GM19351 (cell line): ENCODE measurements around the gene GPATCH2.
"Not testable (repeated sequence)": the region's sequence is repeated elsewhere in the genome, so short reads cannot be mapped to it uniquely, and the experiment has no call there.

ENCODE experiments used
- ATAC-seq: cut with Tn5 transposase; IDR thresholded peaks from one replicate; pipeline ENCODE4 v1.9.1; 2021; ENCODE audit warnings: mild to moderate bottlenecking, moderate library complexity; ENCODE audit not compliant: unreplicated experiment

Gene GPATCH2

DNA sequence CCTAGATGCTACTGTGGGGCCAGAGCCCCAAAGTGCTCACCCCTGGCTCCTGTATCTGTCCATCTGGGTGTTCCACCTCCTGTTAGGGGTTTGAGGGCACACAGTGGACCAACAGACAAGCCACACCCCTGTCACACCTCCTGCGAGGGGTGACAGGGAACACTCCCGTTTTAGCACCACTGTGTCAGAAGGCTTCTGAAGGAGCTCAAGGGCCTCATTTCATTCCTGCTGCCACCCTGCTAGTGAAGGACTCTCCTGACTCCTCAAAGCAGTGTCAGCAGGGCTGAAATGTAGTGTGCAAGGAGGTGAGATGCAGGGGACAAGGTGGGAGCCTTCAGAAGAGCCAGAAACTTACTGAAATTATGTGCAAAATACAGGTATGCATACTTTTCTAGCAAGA lies 174.6 kb downstream of the GPATCH2 start:
- no peak for ATAC-seq

DNA sequence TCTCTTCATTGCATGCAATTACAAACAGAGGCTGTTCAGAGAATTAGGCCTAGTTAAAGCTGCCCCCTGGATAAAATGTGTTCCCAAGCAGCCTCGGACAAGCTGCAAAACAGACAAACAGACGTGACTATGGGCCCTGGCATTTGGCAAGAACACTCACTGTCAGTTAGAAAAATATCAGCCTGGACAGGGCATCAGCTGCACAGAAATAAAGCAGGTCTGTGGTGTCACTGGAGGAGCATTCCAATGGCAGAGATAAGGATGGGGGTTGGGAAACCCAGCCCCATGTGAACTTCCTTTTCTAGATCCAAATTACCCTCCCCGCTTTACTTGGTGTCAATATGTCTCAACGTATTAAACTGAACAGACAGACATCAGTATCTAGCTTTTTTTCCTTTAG lies 177.1 kb downstream of the GPATCH2 start:
- ATAC-seq: no peak

DNA sequence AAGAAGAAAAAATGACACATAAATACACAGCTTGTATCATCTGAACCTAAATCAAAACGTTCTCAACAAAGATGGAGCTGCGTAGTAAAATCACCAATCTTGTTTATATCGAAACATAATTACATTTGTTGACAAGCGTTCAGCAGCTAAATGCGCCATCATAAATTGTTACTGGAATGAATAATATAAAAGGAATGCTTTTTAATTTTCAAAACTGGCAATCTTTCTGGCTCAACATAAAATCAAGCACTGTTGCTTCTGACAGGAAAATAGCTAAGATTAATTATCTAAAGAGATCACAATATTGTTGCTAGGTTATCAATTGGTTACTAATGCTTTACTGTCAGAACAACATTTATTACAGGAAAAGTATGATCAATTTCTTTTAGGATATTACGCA lies 181.5 kb downstream of the GPATCH2 start:
- no peak for ATAC-seq

DNA sequence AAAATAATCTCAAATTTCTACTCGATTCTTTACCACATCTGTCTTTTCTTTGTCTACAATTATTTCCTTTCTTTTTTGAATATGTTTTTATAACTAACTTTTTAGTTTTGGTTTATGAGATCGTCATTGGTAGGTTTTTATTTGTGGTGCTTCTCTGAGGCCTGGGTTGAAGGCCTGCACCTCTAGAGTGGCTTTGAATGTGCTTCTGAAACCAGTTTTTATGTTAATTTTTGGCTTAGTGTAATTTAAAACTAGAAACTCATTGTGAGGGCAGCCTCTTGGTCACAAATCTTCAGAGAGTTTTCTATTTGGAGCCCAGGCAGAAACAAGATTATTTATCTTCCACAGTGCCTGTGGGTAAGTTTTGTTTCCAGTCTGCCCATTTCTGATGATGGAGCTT lies 187.0 kb downstream of the GPATCH2 start:
- ATAC-seq: no peak

DNA sequence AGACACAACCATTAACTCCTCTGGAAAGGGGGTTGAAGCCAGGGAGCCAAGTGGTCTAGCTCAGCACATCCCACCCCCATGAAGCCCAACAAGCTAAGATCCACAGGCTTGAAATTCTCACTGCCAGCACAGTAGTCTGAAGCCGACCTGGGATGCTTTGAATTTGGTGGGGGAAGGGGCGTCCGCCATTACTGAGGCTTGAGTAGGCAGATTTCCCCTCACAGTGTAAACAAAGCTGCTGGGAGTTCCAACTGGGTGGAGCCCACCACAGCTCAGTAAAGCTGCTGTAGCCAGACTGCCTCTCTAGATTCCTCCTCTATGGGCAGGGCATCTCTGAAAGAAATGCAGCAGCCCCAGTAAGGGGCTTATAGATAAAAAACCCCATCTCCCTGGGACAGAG lies 193.5 kb downstream of the GPATCH2 start:
- ATAC-seq: no peak

DNA sequence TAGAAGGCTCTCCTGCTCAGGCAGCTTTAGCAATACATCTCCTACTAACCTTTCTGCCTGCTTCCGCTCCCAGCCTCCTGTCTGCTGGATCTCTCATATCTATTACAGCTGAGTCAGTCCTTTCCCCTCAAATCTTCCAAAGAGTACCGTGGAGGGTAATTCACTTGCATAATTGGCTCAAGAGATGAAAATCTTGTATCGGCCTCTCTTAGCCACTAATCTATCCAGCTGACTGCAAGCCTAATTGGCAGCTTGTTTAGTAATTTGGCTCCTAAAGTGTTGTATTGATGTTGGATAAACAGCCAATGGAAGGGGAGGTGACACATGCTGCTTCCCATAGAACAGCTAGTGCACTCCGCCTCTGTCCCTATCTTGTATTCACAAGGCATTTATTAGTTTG lies 195.7 kb downstream of the GPATCH2 start:
- no peak for ATAC-seq

DNA sequence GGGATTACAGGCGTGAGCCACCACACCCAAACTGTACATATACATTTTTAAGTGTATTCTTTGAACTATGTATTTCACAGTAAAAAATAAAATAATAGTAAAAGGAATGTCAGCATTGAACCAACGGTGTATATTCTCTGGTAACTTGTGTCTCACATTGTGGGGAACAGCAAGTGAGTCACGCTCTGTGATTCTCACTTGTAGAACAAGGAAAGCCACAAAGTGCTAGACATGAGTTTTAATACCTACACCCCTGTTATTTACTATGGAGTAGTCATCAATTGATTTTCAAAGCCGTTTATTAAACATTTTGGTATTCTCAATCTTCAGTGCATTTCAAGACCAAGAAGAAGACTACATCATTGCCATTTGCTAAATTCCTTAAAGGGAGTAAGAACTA lies 197.2 kb downstream of the GPATCH2 start:
- ATAC-seq: no peak

DNA sequence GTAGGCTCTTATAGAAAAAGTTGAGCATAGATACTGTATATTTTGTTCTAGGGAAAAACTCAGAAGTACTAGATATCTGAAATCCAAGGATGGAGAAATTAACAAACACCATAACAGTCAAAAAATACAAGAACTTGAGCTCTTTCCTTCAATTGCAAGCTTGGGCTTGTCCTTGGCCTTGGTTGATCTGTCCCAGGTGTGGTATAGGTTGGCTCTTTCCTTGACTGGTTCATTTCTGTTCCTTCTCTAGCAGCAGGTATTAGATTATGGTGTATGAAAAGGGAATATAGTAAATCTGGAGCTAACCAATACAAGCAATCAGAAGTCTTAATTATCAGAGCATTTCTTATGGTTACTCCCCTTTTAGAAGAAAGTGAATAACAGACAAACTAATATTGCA lies 198.6 kb downstream of the GPATCH2 start:
- ATAC-seq: no peak

DNA sequence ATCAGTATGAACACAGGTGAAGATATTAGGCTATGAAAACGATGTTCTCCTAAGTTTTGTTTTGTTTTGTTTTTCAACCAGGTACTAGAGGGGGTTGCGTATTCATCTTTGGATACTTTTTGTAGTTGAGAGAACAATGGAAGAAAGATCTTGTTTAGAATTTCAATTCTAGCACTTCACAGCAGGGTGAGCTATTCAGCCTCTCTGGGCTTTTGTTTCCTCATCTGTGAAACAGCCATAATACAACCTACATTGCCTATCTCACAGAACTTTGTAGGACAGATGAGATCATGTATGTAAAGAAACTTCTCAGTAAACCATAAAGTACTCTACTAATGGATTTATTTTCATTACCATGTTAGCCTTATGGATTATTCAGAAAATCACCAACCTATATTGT lies 199.5 kb downstream of the GPATCH2 start:
- ATAC-seq: peak; percentile 67

DNA sequence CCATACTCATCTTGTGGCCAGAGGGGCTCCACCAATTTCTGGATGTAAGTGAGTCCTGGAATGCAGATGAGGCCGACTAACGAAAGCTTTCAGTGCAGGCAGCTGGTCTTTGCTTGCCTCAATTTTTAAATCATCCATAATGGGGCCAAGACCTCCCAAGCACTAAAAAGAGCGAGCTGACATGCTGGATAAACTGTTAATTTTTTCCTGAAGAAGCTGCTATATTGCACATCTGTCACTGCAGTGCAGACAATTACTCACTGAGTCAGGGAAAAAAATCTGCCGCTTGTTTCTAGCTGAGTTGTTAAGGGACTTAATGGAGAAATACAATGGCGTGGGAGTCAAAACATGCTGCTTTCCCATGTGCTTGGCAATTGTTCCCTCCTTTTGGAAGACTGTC lies 205.5 kb downstream of the GPATCH2 start:
- no peak for ATAC-seq

DNA sequence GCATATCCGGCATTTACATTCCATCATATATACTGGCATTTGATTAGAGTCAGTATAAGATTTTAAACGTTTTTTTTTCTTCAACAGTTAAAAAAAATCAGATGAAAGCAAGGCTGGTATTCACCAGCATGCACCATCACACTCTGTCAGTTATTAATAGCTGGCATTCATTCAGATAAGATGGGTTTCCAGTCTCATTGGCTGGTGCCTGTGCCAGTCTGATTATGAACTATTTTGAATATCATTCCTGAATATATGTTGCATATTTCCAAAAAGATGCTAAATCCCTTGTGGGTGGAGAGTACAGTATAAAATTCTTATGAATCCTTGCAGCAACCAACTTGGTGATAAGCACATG lies 211.7 kb downstream of the GPATCH2 start:
- no peak for ATAC-seq

DNA sequence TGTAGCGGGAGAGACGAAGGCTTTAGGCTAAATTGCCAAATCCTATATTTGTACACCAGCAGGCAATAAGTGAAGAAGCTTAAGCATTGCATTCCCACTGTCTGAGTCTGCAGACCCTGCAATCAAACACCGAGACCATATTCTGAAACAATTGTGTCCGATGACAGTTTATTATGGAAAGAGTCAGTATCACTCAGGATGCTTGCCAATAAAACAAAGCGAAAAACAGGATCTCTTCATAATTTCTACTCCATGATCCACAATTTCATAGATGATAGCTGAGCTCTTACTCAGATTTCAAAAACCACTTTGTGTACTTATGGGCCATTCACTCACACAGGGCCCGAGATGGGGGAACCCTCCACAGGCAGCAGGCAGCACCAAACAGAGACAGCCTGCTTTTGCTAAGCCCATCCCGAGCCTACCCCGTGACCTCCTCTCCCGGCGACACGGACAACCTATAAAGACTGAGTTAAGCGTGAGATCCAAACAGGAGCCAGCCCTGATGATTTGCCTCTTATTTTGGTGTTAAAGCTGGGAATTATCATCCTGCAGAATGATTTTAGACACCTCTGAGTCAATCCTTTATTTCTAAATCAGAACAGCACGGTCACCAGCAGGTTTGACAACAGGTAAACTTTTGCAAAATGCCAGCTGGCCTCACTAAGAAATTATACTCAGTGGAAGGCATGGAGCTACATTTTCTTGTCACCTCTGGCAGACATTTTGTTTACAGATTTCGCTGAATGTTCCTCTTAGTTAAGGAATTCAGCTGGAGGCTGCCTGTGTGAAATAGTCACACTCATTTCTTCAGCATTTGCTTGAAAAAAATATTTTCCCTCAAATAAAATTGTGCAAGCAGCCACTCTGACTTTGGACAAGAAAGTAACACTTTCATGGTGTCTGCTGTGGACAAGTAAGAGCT lies 212.4 kb downstream of the GPATCH2 start:
- no peak for ATAC-seq

DNA sequence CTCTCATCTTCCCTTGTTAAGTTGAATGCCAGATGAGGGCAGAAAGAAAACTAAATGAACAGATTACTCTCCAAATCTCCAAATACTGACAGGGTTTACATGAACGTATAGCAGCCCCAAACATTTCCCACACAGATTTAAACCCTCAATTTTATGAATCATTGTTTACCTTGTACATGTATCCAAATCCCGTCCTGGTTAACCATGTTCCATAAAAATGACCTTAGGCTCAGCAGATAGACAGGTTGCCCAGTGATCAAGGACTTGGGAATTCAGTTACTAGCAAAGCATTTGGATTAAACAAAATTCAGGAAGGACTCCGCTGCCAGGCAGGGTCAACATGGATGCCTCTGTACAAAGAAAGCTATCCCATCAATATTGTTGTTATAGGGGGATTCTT lies 213.5 kb downstream of the GPATCH2 start:
- no peak for ATAC-seq

DNA sequence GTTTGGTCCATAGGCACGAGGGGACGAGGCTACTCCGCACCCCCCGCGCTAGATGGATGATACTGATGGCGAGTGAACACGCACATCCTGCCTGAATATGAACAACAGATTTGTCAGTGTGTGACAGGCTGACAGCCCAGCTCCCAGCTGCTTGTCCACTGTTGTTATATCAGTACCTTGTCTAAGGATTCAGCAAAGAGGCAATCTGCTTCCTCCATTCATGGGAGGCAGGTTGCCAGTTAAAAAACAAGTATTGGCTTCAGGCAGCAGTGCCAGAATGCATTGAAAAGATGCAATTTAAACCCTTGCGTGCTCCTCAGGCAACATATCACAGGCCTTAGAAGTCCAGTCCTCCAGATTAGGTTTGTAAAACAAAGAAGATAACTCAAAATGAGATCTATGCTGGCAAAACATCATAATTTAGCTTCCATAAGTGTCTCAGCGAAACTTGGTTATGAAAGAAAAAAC lies 223.3 kb downstream of the GPATCH2 start:
- ATAC-seq: no peak

DNA sequence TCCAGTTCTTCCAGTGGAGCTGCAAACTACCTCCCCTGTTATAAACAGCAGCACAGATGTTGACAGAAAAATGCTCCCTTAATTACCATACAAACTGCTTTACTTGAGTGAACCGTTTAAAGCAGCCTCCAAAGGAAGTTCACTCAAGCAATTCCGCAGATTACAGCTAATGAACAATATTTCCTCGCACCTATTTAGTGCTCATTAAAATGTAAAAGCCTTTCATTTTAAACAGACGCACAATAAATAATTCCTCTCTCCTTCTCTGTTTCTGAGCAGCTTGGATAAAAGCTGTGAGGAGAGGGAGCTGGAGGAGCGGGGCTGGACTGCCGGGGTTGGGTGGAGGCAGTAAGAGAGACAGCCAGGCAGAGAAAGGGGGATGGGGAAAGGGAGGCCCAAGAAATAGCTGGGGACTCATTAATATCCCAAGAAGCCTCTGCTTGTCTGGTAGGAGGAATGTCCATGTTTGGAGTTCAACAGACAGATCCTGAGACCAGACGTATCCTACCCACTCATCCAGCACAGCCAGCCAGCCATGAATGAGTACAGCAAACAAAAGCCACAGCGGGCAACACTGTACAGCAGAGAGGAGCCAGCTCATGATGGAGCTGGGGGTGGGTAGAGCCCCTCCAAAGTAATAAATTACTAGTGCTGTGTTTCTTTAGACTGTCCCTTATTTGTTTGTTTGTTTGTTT lies 227.7 kb downstream of the GPATCH2 start:
- no peak for ATAC-seq

DNA sequence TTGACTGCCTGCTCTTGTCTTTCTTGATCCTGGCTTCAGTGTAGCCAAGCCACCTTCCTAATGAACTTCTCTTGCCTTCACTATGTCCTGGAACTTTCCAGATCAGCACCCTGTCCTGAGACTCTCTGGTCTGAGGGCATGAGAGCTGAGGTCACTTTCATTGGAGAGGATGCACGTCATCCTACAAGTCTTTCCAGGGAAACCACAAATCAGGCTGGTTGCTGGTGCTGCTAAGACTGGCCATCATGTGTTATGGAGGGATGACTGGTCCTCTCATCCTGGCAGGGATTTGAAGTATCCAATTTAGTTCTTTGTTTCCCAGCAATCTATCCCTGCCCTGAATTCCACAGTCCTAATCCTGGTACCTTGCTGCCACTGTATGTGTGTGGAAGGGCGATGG lies 228.6 kb downstream of the GPATCH2 start:
- no peak for ATAC-seq

DNA sequence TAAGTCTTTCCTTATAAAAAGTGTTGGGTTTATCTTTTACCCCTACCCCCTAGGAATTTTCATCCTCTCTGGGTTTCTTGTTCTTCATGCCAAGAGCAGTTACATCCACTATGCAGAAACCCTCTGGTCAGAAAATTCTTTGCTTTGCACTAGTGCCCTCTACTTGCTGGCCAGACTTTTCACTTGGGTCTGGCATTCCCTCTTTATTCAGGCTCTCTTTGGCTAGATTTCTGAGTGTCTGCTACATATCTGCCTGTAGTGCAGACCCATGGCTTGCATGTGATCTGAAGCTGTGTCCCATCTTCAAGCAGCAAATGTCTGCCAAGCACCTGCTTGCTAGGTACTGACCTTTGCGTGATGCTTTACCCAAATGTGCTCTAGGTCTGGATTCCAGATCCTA lies 237.0 kb downstream of the GPATCH2 start:
- ATAC-seq: no peak

DNA sequence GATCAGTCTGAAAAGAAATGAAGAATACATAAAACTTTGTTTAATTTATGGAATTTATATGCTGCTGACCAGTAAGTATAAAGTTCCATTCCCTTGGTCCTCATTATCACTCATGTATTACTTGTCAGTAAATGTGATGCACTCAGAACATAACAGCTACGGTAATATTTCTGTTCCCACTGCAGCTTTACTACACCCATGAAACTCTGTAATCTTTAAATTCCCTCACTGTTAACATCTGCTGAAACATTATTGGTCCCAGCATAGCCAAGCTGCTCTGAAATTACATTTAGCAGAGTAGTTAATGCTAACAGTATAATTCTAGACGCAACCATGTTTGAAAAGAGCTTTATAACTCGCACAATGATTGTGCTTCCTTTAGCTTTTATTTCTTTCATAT lies 238.4 kb downstream of the GPATCH2 start:
- ATAC-seq: no peak

DNA sequence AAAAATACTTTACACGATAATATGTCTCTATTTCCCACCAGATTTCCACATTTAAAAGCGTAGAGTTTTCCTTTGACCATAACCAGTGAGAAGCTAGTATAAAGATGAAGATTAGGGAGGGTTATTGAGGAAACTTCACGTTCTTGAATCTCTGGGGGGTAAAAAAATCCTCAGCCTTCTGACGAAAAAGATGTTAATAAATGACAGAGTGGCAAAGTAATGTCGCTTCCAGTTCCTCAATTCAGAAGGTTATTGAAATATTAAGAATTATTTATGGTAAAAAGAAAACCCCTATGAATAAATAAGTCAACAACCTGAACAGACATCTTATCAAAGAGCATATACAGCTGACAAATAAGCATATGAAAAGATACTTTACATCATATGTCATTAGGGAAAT lies 241.0 kb downstream of the GPATCH2 start:
- no peak for ATAC-seq

DNA sequence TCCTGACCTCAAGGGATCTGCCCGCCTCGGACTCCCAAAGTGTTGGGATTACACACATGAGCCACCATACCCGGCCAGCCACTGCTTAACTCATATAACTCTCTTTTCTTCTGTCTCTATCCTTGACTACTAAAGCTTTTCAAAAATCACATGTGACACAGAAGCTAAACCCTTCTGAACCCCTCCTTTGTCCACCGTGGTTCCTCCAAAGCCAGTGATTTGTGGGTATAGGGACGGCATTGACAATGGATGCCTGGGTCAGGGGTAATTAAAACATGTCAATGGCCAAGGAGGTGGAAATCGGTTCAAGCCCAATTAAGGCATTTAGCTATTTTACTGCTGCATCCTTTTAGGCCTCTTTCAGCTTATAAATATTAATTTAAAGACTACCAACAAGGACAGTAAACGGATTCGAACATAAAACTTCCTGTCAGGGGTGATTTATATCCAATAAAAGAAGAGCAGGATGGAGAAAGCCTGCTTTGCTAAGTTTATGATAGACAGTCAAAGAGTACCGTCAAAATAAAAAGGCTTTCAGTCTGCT lies 242.3 kb downstream of the GPATCH2 start:
- no peak for ATAC-seq

DNA sequence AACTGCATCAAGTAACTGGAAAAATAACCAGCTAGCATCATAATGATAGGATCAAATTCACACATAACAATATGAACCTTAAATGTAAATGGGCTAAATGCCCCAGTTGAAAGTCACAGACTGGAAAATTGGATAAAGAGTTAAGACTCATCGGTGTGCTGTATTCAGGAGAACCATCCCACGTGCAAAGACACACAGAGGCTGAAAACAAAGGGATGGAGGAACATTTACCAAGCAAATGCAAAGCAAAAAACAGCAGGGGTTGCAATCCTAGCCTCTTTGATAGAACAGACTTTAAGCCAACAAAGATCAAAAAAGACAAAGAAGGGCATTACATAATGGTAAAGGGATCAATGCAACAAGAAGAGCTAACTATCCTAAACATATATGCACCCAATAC lies 249.1 kb downstream of the GPATCH2 start:
- not testable (repeated sequence) for ATAC-seq

DNA sequence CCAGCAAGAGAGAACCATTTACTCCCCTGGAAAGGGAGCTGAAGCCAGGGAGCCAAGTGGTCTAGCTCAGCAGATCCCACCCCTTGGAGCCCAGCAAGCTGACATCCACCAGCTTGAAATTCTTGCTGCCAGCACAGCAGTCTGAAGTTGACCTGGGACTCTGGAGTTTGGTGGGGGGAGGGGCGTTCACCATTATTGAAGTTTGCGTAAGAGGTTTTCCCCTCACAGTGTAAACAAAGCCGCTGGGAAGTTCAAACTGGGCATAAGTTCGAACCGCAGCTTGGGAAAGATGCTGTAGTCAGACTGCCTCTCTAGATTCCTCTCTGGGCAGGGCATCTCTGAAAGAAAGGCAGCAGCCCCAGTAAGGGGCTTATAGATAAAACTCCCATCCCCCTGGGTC lies 251.1 kb downstream of the GPATCH2 start:
- not testable (repeated sequence) for ATAC-seq
